ENCODE data around the gene PRRT4. TPM values are rescaled to one million over a fixed set of nuclear protein-coding genes. Genes with fewer than 3 reads are reported as not detected.

The PRRT4 gene
- total RNA-seq, 1 donor from 2014 or later: 1.3 TPM

GRCh38 chr7:128343554-128344430 is 17.7 kb downstream of the PRRT4 start, which contains the start of gene RBM28:
Gene RBM28, minus strand, starts transcription at chr7:128343908. Its CDS starts 115 bp downstream, at chr7:128343793.
- peak; percentile 92 for ATAC-seq

- ATAC-seq: no peak
These were observed 19.8 kb downstream of the PRRT4 start for GRCh38 chr7:128341733-128342132.

DNA sequence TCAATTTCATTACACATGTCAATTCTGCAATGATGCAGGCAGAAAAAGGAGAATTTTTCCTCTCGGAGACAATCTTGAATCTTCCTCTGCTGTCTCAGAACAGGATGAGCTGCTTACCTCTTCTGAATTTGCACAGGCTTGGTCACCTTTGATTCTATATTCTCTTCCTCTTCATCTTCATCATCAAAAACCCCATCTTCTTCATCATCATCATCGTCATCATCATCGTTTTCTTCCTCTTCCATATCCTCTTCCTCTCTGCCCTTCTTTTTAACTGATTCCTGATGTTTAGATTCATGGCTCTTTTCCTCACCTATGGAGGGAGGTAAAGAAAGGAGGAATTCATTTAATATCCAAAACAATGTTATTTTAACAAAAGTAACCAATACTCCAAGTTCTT is 25.8 kb downstream of the PRRT4 start:
- no peak for ATAC-seq

DNA sequence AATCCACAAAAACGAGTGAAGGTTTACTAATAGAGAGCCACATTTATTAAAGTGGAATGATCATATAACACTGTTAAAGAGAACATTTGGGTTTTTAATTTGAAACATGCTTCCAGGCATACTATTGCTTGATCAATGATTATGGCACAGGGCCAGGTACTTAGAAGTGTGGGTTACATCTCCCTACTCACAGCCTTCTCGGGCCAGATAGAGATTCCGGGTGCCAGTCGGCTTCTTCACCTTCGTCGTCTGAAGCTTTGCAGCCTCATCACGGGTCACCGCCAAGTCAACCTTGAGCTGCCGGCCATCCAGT is 37.2 kb downstream of the PRRT4 start:
- ATAC-seq: no peak

DNA sequence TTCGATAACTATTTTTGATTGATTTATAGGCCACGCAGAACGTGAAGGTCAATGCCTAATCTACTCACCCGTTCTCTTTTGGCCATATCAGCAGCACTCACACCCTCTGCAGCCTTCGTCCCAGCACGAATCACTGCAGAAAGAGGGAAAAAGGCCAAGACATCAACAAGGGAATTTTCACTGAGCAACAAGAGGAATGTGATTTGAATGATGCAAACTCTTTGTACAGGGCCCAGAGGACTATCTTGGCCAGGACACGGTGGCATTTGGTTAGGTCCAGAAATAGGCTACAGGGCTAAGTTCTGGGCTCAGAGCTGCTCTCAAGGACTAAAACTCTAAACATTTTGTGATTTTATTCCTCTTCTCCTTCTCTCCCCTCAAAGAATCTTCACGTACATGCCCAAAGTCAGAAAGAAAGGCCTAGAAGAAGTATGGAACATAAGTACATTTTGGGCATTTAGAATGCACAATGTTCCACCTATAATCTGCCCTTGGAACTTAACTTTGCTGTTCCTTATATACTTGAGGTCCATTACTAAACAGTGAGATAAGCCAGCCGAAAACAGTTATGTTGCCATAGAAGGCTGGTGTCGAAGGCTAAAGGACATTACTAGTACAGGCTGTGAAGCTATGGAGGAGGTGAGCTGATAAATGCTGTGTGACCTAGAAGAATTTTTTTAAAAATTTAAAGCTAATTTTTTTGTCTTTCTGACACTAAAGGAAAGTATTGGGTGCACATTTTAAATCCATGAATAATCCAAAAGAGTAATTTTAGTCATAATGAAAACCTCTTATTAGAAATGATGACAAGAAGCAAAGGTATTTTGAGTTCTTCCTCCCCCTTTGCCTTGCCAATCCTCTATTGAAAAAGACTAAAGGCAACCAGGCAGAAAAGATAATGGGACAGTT is 37.8 kb downstream of the PRRT4 start:
- no peak for ATAC-seq

DNA sequence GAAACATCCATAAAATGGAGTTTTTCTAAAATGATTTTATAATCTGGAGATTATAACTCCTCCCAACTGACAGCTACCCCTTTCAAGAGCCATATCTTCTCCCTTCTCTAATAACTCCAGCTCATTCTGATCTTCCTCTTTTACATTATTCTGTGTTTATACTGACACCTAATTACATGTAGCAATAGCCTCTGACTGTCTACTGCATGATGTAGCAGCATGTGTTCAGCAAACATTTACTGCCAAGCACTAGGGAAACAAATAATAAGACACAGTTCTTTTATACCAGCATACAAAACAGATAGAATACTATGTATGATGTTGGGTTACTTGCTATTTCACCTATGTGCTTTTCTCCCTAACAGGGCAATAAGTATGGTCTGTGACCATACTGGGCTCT is 38.5 kb downstream of the PRRT4 start:
- ATAC-seq: no peak

DNA sequence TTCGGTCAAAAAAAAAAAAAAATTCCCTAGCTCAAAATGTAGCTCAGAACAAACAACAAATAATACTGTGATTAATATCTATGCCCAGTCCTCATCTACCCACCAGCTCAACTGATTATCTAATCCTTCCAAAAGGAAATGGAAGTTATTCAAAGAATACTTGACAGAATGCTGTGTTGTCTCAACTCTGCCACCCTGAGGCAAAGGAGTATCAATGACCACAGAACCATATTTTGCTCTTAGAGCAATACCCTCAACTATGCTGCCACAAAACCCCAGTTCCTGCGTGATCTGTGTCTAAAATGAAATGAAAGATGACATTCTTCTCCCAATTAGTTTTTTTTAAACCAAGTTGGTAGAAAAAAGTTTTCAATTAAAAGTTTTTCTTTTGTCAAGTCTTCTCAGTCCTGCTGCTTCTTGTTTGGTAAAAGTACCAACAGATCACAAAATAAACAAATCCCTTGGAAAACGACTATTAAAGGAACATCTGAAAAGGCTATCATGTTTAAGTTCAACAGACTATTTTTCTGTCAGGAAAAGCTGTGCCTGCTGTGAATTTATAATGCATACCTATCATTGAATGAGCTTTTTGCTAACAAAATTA is 39.3 kb downstream of the PRRT4 start:
- peak; percentile 67 for ATAC-seq

DNA sequence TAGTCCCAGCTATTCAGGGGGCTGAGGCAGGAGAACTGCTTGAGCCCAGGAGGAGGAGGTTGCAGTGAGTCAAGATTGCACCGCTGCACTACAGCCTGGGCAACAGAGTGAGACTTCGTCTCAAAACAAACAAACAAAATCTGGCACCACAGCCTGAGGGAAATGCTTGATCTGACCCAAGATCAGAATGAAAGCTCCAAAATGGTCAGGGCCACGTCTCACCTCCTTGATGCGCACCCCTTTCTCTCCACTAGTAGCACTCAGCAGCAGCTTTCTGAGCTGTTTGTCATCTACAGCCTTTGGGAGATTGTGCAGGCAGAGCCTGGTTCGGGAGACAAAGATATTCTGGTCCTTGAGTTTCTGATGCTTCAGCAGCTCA is 40.5 kb downstream of the PRRT4 start:
- ATAC-seq: no peak

DNA sequence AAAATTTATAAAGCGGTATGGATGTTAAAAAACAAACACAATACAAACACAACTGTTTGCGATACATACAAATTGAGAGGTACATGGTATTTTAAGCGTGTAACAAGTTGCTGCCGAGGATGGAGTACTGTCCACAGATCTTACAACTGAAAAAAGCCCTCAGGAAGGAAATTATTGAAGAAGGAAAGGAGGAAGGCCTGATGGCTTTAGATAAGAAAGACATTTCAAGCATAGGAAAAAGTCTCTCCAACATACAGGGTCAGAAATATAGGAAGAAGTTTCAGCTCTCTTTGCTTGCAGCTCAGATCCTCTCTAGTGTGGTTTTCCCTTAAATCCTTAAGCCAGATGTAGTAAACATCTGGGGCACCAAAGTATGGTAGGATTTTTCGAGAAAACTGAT is 42.8 kb downstream of the PRRT4 start:
- ATAC-seq: no peak

DNA sequence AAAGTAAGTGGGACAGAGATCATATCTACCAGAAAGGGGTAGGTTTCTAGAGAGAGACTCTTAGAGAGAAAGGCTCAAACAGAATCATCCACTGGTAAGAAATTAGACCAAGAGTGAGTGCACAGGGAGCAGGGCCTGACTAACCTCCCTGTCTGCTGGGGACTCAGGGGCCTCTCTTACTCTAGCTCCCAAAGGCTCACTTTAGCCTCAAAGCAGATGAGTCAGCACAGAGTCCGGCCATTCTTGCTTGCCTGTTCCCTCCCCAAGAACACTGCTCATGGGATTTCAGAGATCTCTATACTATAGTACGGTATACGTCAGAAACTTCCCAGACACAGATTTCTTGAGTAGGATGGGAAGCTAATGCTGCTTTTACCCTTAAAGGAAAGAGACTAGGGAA is 50.5 kb downstream of the PRRT4 start:
- no peak for ATAC-seq

DNA sequence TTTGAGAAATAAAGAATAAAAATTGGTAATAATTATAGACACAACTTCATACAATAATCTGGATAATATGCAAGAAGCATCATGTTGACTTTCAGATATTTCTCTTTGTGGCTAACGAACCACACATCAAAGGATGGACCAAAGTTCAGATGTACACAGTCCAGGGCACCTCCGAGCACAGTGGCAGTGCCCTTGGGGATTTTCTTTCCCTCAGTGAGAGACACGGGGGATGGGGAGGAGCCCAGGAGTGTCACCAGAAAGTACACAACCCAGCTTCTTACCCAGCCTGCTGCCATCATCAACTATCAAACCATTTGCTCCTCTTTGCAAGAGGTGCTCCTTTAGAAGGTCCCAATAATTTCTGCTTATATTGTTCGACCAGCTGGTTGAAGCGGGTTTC is 51.0 kb downstream of the PRRT4 start:
- ATAC-seq: no peak

DNA sequence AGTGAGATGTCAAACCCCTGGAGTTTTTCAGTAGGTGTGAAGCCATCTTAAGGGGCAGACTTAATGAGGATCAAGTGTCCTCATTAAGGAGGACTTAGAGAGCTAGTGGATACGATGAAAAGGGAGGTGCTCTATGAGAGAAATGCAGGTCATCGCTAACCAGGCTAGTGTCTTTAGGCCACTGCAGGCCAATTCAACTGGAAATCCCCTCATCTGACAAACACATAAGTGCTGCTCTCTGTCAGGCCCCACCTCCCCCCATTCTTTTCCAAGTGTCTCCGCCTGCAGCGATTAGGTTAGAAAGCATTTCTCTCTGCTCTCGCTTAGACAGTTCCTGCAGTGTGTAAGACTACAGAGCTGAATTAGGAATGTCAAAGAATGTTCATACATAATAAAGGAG is 51.5 kb downstream of the PRRT4 start:
- ATAC-seq: no peak

DNA sequence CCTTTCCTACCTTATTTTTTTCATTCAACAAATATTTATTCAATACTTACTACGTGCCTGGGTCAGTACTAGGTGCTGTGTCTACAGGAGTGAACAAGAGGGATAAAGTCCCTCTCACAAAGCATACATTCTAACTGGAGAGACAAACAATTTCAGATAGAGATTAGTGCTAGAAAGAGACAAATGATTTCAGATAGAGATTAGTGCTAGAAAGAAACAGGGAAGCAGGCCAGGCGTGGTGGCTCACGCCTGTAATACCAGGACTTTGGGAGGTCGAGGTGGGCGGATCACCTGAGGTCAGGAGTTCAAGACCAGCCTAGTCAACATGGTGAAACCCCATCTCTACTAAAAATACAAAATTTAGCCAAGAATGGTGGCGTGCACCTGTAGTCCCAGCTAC is 52.4 kb downstream of the PRRT4 start:
- ATAC-seq: no peak

- no peak for ATAC-seq
These were observed 54.4 kb downstream of the PRRT4 start for GRCh38 chr7:128307061-128307460.

DNA sequence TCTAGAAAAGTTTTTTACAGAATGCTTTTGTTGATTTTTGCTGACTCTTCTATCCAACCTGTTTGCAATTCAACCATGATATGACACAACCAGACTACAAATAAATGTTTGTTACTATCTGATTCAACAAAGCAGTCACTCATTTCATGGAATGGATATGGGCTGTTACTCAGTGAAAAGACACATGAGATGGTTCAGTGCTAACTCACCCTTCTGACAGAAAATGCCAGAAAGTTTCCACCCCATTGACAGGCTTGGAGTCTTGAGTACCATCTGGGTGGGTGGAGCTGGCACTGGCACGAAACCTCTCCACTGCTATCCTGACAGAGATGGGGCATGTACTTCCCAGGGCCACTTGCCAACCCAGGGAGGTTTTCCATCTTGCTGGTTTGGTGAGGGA is 57.3 kb downstream of the PRRT4 start:
- ATAC-seq: peak; percentile 30

GRCh38 chr7:128303643-128304042 is 57.8 kb downstream of the PRRT4 start:
- no peak for ATAC-seq

DNA sequence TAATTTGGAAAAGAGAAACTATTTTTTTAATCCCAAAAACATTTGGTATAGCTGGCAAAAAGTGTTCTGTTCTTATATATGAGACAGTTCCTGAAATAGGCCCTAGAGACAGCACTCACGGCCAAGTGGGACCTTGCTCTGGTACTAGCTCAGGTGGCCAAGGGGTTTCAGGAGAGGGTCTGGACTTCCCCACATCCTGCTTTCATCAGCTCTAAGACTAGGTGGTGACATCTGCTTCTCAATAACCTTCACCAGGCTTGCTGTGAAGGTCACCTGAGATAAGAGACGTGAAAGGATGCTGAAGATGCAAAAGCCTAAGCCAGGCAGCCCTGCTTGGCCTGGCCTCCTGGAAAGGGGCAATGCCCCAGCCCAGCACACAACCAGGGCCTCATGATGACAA is 58.4 kb downstream of the PRRT4 start:
- ATAC-seq: no peak

DNA sequence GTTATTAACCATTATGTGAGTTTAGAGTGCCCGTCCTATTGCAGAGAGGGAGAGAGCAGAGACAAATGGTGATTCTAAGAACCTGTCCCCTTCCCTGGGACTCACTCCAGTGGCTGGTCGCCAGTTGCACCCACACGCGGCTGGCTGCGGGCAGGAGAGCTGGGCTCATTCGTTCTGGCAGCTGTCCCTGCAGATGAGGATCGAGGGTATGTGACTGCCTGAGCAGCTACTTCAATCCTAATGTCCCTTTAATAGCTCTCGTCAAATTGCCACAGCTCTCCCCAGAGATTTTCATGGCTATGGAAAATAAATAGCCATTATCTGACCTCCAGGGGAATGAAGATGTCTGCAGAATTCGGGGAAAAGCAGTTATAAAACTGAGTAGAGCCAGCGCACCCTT is 59.4 kb downstream of the PRRT4 start:
- ATAC-seq: no peak

Other genes starting within 250 kb of the PRRT4 start
- 0.12 TPM for gene LEP, start 120.4 kb downstream of the PRRT4 start, total RNA-seq
- gene RBM28, start 17.8 kb downstream of the PRRT4 start, total RNA-seq: 23.3 TPM
- 38.5 TPM for gene IMPDH1, start 48.3 kb upstream of the PRRT4 start, total RNA-seq
- gene HILPDA, start 94.2 kb upstream of the PRRT4 start, total RNA-seq: 157 TPM
- 18.4 TPM for gene METTL2B, start 115.1 kb upstream of the PRRT4 start, total RNA-seq

All from esophagus mucosa (tissue), 1 donor.